ENCODE measurements around the gene RTL10.

RTL10 gene

GRCh38 chr22:19807161-19807913 is 47.3 kb downstream of the RTL10 start:
- no peak for DNase-seq

DNA sequence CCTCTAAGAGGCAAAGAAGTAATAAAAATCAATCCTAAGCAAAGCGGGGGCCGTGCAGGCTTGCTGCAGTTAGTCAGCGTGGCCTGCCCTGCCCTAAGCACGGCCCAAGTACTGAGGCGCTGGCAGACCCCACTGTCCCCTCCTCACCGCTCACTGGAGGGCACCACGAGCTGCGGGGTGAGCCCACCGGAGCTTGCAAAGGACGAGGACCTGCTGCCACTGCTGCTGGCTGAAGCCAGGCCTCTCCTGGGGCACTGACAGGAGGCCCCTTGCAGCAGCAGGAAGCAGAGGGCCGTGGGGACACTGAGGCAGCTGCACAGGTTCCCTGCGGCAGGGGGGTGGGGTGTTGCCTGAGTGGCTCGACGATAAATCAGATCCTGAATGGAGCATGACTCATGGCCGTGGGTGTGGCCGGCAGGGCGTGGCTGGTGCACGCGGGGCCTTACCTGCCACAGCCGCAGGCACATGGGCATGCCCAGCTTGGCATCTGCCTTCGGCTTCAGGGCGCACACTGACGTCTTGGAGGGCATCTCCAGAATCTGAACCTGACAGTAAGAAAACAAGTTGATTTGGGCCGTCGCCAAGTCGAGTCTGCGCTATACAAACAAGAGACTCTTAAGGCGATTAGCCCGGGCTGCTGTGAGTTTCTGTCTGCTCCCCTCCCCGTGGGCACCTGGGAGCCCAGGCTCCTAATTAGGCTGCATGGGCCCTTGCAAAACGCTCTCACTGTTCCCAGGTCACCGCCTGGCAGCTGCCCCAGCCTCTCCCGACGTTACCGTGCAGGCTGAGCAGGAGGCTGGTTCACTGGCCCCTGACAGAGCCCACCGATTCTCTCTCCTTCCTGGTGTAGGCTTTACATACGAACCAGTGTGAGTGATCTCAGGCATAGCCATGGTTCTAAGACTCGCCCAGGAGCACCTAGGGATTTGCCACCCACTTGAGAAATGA is 48.2 kb downstream of the RTL10 start:
- DNase-seq, result no peak

- DNase-seq, result no peak
Measured at GRCh38 chr22:19805821-19806212, 48.9 kb downstream of the RTL10 start.

All from NCI-H1092 treated with DMSO at 0.1 percent for 48 hours (cell line).